ENCODE measurements around the gene BTG2. TPM values are rescaled to one million over a fixed set of nuclear protein-coding genes. Genes with fewer than 3 reads are reported as not detected.

Gene BTG2
- total and polyA plus RNA-seq, 2 experiments from 2014 or later, result 6.3 to 9.1 TPM

DNA sequence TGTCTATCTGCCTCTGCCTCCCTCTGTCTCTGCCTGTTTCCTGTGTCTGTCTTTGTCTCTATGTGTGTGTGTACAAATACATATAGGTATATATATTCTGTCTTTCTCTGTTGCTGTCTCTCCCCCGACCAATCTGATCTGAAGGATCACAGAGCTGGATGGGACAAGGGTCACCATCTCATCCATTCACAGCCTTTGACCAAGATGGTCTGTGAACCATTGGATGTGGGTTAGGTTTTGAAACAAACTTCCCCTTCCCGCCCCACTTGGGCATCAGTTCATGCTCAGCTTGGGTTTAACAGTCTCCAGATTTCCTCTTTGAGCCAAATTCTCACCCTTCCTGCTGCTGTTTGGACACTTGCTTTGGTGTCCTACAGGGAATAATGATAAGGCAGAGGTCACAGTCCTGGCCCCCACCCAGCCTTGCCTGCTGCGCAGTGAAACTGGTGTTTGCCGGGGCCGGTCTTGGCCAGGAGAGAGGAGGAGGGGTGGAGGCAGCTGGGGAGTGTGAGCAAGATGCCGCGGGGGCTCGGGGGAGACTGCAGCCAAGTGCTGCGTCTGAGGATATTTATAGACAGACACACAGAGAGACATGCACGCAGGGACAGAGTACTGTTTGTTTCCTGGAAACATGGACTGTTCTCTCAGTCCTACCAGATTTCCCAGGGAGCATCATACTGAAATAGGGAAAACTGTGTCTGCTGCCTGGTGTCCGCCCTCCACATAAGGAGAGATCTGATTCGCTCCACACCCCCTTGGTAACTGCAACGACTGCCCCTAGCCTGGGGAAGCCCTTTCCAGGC is 27.0 kb upstream of the BTG2 start (continued):
- TF ChIP-seq, protein P1, sequence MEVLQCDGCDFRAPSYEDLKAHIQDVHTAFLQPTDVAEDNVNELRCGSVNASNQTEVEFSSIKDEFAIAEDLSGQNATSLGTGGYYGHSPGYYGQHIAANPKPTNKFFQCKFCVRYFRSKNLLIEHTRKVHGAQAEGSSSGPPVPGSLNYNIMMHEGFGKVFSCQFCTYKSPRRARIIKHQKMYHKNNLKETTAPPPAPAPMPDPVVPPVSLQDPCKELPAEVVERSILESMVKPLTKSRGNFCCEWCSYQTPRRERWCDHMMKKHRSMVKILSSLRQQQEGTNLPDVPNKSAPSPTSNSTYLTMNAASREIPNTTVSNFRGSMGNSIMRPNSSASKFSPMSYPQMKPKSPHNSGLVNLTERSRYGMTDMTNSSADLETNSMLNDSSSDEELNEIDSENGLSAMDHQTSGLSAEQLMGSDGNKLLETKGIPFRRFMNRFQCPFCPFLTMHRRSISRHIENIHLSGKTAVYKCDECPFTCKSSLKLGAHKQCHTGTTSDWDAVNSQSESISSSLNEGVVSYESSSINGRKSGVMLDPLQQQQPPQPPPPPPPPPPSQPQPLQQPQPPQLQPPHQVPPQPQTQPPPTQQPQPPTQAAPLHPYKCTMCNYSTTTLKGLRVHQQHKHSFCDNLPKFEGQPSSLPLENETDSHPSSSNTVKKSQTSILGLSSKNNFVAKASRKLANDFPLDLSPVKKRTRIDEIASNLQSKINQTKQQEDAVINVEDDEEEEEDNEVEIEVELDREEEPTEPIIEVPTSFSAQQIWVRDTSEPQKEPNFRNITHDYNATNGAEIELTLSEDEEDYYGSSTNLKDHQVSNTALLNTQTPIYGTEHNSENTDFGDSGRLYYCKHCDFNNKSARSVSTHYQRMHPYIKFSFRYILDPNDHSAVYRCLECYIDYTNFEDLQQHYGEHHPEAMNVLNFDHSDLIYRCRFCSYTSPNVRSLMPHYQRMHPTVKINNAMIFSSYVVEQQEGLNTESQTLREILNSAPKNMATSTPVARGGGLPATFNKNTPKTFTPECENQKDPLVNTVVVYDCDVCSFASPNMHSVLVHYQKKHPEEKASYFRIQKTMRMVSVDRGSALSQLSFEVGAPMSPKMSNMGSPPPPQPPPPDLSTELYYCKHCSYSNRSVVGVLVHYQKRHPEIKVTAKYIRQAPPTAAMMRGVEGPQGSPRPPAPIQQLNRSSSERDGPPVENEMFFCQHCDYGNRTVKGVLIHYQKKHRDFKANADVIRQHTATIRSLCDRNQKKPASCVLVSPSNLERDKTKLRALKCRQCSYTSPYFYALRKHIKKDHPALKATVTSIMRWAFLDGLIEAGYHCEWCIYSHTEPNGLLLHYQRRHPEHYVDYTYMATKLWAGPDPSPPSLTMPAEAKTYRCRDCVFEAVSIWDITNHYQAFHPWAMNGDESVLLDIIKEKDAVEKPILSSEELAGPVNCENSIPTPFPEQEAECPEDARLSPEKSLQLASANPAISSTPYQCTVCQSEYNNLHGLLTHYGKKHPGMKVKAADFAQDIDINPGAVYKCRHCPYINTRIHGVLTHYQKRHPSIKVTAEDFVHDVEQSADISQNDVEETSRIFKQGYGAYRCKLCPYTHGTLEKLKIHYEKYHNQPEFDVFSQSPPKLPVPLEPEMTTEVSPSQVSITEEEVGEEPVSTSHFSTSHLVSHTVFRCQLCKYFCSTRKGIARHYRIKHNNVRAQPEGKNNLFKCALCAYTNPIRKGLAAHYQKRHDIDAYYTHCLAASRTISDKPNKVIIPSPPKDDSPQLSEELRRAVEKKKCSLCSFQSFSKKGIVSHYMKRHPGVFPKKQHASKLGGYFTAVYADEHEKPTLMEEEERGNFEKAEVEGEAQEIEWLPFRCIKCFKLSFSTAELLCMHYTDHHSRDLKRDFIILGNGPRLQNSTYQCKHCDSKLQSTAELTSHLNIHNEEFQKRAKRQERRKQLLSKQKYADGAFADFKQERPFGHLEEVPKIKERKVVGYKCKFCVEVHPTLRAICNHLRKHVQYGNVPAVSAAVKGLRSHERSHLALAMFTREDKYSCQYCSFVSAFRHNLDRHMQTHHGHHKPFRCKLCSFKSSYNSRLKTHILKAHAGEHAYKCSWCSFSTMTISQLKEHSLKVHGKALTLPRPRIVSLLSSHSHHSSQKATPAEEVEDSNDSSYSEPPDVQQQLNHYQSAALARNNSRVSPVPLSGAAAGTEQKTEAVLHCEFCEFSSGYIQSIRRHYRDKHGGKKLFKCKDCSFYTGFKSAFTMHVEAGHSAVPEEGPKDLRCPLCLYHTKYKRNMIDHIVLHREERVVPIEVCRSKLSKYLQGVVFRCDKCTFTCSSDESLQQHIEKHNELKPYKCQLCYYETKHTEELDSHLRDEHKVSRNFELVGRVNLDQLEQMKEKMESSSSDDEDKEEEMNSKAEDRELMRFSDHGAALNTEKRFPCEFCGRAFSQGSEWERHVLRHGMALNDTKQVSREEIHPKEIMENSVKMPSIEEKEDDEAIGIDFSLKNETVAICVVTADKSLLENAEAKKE (CRISPR knock-in tag; IDR thresholded peaks at IDR 0.05), result no peak
- TF ChIP-seq, protein P2, sequence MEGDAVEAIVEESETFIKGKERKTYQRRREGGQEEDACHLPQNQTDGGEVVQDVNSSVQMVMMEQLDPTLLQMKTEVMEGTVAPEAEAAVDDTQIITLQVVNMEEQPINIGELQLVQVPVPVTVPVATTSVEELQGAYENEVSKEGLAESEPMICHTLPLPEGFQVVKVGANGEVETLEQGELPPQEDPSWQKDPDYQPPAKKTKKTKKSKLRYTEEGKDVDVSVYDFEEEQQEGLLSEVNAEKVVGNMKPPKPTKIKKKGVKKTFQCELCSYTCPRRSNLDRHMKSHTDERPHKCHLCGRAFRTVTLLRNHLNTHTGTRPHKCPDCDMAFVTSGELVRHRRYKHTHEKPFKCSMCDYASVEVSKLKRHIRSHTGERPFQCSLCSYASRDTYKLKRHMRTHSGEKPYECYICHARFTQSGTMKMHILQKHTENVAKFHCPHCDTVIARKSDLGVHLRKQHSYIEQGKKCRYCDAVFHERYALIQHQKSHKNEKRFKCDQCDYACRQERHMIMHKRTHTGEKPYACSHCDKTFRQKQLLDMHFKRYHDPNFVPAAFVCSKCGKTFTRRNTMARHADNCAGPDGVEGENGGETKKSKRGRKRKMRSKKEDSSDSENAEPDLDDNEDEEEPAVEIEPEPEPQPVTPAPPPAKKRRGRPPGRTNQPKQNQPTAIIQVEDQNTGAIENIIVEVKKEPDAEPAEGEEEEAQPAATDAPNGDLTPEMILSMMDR (conservative IDR thresholded peaks at IDR 0.05; ENCODE audit: low read depth in 2 of 2), result no peak
- TF ChIP-seq JUNB (IDR thresholded peaks at IDR 0.05; ENCODE audit: unreplicated experiment) (no peak), EZH2 (IDR thresholded peaks at IDR 0.05; ENCODE audit: low read depth, unreplicated experiment) (no peak)

DNA sequence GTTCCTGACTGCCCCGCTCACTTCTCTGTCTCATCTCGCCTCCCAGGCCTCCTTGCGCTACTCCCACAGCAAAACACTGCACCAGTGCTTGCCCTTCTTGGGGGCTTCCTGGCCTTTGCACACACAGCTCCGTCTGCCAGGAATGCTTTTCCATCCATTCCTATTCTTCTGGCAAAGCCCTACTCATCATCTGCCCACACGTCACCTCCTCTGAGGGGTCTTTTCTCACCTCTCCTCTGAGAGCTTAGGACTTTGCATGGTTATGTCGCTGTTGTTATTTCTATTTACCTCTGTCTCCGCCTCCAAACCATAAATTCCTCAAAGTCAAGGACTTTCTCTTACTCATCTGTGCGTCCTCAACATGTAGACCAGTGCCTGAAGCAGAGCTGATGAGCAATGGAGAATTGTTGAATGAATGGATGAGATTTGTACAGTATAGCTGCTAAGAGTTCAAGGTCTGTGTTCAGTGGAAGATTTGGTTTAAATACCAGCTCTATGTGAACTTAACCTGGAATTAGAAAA is 26.4 kb upstream of the BTG2 start:
- H3K9me2 ChIP-seq (ENCODE audit: insufficient read depth), result no peaks in the 10 kb centered on the region
- H3K4me1 Mint-ChIP-seq, result peaks cover 16% of the 10 kb centered on the region
- peaks cover 27% of the 10 kb centered on the region for H3K27me3 Mint-ChIP-seq (ENCODE audit: insufficient read depth, low read depth, poor library complexity)
- H3K9me3 Mint-ChIP-seq, result no peaks in the 10 kb centered on the region
- TF ChIP-seq EZH2 (IDR thresholded peaks at IDR 0.05; ENCODE audit: low read depth, unreplicated experiment) (no peak), NANOG (IDR thresholded peaks at IDR 0.05; ENCODE audit: borderline replicate concordance) (no peak)
- ATAC-seq (no peak), DNase-seq (ENCODE audit: low spot score) (no peak)
- no peak overlapping the region for H3K27ac ChIP-seq (ENCODE audit: low read depth)
- peak overlapping the region; percentile 89; the same call in 1 of the 2 replicates for H2AFZ ChIP-seq
- no peaks in the 10 kb centered on the region for H3K36me3 ChIP-seq (ENCODE audit: insufficient read depth)
- peaks cover 6% of the 10 kb centered on the region; the same call in 1 of the 2 replicates for H3K27me3 ChIP-seq (ENCODE audit: insufficient read depth)
- H3F3A ChIP-seq (replicated peaks; ENCODE audit: low read depth), result no peaks in the 10 kb centered on the region
- H3K27ac Mint-ChIP-seq, result no peak overlapping the region
- H3K36me3 Mint-ChIP-seq (ENCODE audit: low read depth), result no peaks in the 10 kb centered on the region
- H3K4me2 ChIP-seq, result 0 out of 2 replicates have a peak overlapping the region, but pooled peaks have one; percentile 39
- H3K79me2 ChIP-seq (replicated peaks; ENCODE audit: insufficient read depth), result no peaks in the 10 kb centered on the region
- H4K20me1 ChIP-seq (replicated peaks; ENCODE audit: insufficient read depth), result no peaks in the 10 kb centered on the region
- peak overlapping the region; percentile 32; the same call in 2 of the 3 replicates for H3K4me3 Mint-ChIP-seq
- peaks cover 9% of the 10 kb centered on the region; the same call in 1 of the 2 replicates for H3K4me1 ChIP-seq (ENCODE audit: insufficient read depth)
- no peak overlapping the region for H3K4me3 ChIP-seq
